Stromal cell of bone marrow (primary cell): ENCODE data around the gene OVCA2.

Experiments used
- DNase-seq: peaks from one replicate; pipeline ENCODE4 v3.0.0-alpha.2; 2012; ENCODE audit warnings: low read depth

The OVCA2 gene

DNA sequence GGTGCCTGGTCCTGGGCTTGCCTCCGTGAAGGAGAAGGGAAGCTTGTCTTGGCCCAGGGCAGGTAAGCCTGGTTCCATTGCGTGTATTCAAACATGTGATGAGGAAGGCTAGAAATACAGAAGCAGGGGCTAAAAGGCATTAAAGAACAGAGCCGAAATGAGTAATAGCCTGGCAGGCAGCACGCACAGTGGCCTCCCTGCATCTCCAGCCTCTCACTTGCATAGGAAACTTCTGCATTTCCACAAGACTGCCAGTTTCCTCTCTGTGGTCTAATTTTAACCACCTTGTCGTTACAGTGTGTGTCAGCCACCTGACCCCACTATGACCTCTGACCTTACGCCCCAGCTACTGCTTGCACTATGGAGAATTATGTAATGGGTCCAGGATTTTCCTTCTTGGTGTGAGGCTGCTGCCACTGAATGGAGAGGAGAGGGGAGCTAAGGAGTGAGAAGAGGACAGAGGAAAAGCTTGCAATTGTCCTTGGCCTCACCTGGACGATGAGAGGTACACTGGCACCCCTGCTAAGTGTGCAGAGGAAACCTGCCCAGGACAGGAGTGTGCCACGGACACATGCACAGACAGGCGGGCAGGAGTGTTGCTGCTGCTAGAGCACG, 45.9 kb downstream of the OVCA2 start:
- no peak for DNase-seq

DNA sequence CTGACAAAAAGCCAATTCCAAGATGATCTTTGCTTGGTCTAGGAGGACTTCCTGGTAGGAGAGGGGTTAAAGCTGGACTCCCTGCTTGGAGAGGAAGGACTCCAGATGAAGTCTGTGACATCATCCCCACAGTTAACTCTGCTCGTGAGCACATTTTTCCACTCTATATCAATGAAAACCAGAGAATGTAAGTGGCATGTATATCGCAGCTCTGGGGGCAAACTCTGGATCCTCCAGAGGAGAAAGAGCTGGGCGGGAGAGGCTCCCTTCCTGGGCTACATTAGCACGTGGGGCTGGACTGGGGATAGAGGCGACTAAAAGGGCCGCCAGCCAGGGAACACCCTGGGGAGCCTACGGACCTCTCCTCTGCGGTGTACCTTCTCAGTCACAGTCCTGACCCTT, 47.2 kb downstream of the OVCA2 start:
- DNase-seq: no peak

DNA sequence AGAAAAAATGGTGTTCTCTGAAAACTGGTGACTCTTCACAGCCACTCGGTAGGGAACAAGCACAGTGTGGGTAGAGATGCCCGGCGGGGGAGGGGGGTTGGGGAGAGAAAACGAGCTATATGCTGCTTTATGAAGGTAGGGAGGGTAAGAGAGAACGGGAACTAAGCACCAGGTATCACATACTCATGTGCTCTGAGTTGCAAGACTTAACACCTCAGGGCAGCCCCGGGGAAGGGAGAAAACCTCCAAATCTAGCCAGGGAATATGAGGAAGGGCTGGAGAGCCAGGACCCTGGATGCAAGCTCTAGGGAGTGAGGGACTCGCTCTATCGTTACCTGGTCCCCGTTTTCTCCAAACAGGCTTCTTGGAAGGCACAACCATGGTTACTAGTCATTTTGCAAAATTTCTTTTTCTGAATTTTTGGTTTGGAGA, 48.4 kb downstream of the OVCA2 start:
- no peak for DNase-seq

DNA sequence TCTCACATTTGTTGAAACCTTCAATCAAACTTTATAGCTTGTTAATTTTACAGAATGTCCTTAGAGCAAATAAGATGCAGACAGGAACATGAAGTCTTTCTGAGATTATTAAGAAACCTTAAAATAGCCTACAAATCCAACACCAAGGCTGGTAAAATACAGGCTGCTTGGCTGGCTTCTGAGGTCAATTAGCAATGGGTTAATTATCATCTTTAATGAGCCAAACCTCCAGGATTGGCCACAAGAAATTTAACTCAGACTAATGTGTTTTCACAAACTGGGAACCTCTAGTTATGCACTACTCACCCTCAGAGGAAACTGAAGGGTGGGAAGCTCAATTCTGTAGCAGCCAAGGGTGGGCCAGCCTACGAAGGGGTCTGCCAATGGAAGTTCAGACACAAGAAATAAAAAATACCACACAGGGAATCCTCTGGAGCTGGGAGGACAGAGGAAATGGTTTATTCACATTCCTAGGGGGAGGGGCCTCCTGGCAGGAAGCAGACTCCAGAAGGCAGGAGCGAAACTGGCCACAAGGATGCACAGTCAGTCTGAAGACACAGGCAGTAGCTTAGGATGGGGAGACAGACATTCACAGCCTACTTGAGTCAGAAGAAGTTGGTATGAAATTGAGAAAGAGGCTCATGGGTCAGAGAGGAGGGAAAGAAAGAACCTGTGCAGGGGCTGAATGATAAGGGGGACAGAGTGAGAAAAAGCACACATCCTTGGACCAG, 49.1 kb downstream of the OVCA2 start:
- DNase-seq: peak; percentile 89

DNA sequence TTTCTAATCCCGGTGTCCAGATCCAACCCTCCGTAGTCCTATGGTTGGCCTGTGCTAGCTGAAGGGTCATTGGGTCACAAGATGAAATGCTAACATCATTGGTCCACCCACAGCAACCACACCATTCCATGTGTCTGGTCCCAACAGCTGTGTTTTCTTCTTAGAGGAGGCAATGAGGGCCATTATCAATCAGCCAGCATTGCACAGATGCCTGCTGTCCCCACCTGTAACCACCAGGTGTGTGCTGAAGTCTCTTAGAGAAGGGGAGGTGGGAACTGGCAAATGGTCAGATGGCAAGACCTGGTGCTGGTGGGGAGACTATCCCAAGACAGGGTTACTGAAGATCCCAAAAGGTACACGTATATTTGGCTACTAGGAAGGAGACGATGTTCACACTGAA, 50.4 kb downstream of the OVCA2 start:
- DNase-seq: no peak
